ENCODE data around the gene GOLM1. TPM values are rescaled to one million over a fixed set of nuclear protein-coding genes. Genes with fewer than 3 reads are reported as not detected.

Gene GOLM1
- total and polyA plus RNA-seq, 4 donors: 21.7 to 55.2 (median 35.7) TPM

DNA sequence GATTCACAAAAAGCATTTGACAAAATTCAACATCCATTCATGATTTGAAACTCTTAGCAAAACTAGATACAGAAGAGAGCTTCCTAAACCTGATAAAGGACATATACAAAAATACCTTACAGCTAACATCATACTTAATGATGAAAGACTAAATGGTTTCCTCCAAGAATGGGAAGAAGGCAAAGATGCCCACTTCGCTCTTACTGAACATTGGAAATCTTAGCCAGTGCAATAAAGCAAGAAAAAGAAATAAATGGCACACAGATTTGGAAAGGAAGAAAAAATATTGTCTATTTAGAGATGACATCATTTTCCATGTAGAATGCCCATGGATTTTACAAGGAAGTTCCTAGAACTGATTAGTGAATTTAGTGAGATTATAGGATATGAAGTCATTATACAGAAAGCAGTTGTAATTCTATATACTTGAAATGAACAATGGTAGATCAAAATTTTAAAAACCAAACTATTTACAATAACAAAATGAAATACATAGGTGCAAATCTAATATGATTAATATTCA is 94.0 kb downstream of the GOLM1 start:
- no peak for DNase-seq
- Histone ChIP-seq H3K9me3 (ENCODE audit: control insufficient read depth in 4 of 4, insufficient read depth in 3 of 4, low read length in 3 of 4) (peaks cover 0 to 4% (median under 1%) of the 10 kb centered on the region in 4 donors), H3K9ac (ENCODE audit: insufficient read depth in 1 of 2, low read length in 2 of 2) (no peak overlapping the region), H3K36me3 (ENCODE audit: control insufficient read depth in 4 of 4, insufficient read depth in 4 of 4, low read length in 4 of 4) (peaks cover 6 to 27% (median 19%) of the 10 kb centered on the region in 4 donors), H3K4me1 (ENCODE audit: control insufficient read depth in 5 of 5, insufficient read depth in 5 of 5, low read length in 5 of 5) (no peaks in the 10 kb centered on the region), H3K4me3 (no peak overlapping the region), H3K27me3 (ENCODE audit: control insufficient read depth in 3 of 3, insufficient read depth in 3 of 3, low read length in 2 of 3) (no peaks in the 10 kb centered on the region), H3K27ac (ENCODE audit: low read depth in 1 of 2, low read length in 1 of 2) (no peak overlapping the region)
- ATAC-seq (ENCODE audit: insufficient read depth, low FRiP score): no peak
- TF ChIP-seq, protein P1, sequence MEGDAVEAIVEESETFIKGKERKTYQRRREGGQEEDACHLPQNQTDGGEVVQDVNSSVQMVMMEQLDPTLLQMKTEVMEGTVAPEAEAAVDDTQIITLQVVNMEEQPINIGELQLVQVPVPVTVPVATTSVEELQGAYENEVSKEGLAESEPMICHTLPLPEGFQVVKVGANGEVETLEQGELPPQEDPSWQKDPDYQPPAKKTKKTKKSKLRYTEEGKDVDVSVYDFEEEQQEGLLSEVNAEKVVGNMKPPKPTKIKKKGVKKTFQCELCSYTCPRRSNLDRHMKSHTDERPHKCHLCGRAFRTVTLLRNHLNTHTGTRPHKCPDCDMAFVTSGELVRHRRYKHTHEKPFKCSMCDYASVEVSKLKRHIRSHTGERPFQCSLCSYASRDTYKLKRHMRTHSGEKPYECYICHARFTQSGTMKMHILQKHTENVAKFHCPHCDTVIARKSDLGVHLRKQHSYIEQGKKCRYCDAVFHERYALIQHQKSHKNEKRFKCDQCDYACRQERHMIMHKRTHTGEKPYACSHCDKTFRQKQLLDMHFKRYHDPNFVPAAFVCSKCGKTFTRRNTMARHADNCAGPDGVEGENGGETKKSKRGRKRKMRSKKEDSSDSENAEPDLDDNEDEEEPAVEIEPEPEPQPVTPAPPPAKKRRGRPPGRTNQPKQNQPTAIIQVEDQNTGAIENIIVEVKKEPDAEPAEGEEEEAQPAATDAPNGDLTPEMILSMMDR (IDR thresholded peaks at IDR 0.05; ENCODE audit: control extremely low read depth, extremely low read depth): no peak
- WGBS, 2 donors: 100% methylated on average over 1 of the region's 1 CpG

DNA sequence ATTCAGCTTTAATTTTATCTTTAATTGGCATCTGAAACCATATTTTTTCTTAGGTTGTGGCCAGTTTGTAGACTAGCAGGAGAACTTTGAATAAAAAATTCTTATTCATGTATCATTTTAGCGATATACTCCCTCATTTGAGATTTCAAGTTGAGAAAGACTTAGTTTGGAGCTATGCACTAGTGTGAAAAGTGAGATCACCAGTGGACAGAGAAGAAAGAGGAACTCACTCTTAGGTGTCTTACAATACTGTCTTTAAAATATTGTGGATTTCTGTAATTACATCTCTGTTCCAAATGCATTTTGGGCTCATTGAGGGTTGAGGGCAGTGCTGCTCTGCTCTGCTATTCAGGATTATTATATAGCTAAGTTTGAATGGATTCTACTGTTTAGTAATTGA is 103.8 kb downstream of the GOLM1 start:
- no peak for DNase-seq
- Histone ChIP-seq H3K36me3 (ENCODE audit: control insufficient read depth in 4 of 4, insufficient read depth in 4 of 4, low read length in 4 of 4) (peaks cover 0 to 18% (median 12%) of the 10 kb centered on the region in 4 donors), H3K4me1 (ENCODE audit: control insufficient read depth in 5 of 5, insufficient read depth in 5 of 5, low read length in 5 of 5) (no peaks in the 10 kb centered on the region), H3K4me3 (no peak overlapping the region), H3K9me3 (ENCODE audit: control insufficient read depth in 4 of 4, insufficient read depth in 3 of 4, low read length in 3 of 4) (peaks cover 0 to under 1% (median 0%) of the 10 kb centered on the region in 4 donors), H3K27me3 (ENCODE audit: control insufficient read depth in 3 of 3, insufficient read depth in 3 of 3, low read length in 2 of 3) (no peaks in the 10 kb centered on the region), H3K9ac (ENCODE audit: insufficient read depth in 1 of 2, low read length in 2 of 2) (no peak overlapping the region), H3K27ac (ENCODE audit: low read depth in 1 of 2, low read length in 1 of 2) (no peak overlapping the region)
- TF ChIP-seq, protein P1 (IDR thresholded peaks at IDR 0.05; ENCODE audit: control extremely low read depth, extremely low read depth): no peak
- 95 to 98% methylated on average over 1 of the region's 1 CpG for WGBS, 2 donors
- no peak for ATAC-seq (ENCODE audit: insufficient read depth, low FRiP score)

DNA sequence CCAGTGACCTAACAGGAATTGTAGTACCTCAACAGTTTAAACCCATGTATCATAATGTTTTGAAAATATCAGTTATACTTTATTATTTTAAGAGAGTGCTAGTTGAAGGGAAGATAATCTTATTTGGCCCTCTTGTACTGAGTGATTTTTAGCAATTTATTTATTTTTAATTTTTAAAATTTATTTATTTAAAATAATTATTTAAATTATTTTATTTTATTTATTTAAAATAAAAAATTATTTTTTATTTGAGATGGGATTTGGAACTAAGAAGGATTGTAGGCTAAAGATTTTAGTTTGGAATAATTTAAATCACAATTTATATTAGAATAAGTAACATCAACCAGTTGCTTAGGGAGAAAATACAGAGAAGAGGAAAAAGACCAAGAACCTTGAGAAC is 104.3 kb downstream of the GOLM1 start:
- DNase-seq (no peak), ATAC-seq (ENCODE audit: insufficient read depth, low FRiP score) (no peak)
- TF ChIP-seq, protein P1 (IDR thresholded peaks at IDR 0.05; ENCODE audit: control extremely low read depth, extremely low read depth): no peak
- no peaks in the 10 kb centered on the region for H3K27me3 ChIP-seq (ENCODE audit: control insufficient read depth in 3 of 3, insufficient read depth in 3 of 3, low read length in 2 of 3)
- no peak overlapping the region for H3K27ac ChIP-seq (ENCODE audit: low read depth in 1 of 2, low read length in 1 of 2)
- no peak overlapping the region for H3K4me3 ChIP-seq
- H3K36me3 ChIP-seq (ENCODE audit: control insufficient read depth in 4 of 4, insufficient read depth in 4 of 4, low read length in 4 of 4): peaks cover 0 to 21% (median 12%) of the 10 kb centered on the region in 4 donors
- no peaks in the 10 kb centered on the region for H3K4me1 ChIP-seq (ENCODE audit: control insufficient read depth in 5 of 5, insufficient read depth in 5 of 5, low read length in 5 of 5)
- H3K9me3 ChIP-seq (ENCODE audit: control insufficient read depth in 4 of 4, insufficient read depth in 3 of 4, low read length in 3 of 4): peaks cover 0 to 1% (median 0%) of the 10 kb centered on the region in 4 donors
- no peak overlapping the region for H3K9ac ChIP-seq (ENCODE audit: insufficient read depth in 1 of 2, low read length in 2 of 2)

DNA sequence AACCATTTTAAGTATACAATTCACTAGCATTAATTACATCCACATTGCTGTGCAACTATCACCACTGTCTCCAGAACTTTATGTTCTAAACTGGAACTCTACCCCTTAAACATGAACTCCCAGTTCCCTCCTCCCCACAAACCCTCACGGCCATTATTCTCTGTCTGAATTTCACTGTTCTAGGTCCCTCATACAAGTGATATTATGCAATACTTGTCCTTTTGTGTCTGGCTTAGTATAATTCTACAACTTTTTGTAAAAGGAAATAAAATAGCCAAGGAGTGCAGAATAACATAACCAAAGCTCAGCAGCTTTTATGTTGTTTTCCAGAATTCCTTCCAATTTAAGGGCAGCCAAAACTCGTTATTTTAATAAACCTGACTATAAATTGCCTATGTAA is 105.2 kb downstream of the GOLM1 start:
- H3K27ac ChIP-seq (ENCODE audit: low read depth in 1 of 2, low read length in 1 of 2): no peak overlapping the region
- no peak for ATAC-seq (ENCODE audit: insufficient read depth, low FRiP score)
- no peak for DNase-seq
- no peaks in the 10 kb centered on the region for H3K27me3 ChIP-seq (ENCODE audit: control insufficient read depth in 3 of 3, insufficient read depth in 3 of 3, low read length in 2 of 3)
- H3K4me1 ChIP-seq (ENCODE audit: control insufficient read depth in 5 of 5, insufficient read depth in 5 of 5, low read length in 5 of 5): no peaks in the 10 kb centered on the region
- H3K9ac ChIP-seq (ENCODE audit: insufficient read depth in 1 of 2, low read length in 2 of 2): no peak overlapping the region
- H3K36me3 ChIP-seq (ENCODE audit: control insufficient read depth in 4 of 4, insufficient read depth in 4 of 4, low read length in 4 of 4): peaks cover 0 to 21% (median 10%) of the 10 kb centered on the region in 4 donors
- 78 to 82% methylated on average over 2 of the region's 2 CpGs for WGBS, 2 donors
- H3K9me3 ChIP-seq (ENCODE audit: control insufficient read depth in 4 of 4, insufficient read depth in 3 of 4, low read length in 3 of 4): peaks cover 0 to 1% (median 0%) of the 10 kb centered on the region in 4 donors
- H3K4me3 ChIP-seq: no peak overlapping the region
- TF ChIP-seq, protein P1 (IDR thresholded peaks at IDR 0.05; ENCODE audit: control extremely low read depth, extremely low read depth): no peak
